G401 (cell line): ENCODE data around the gene DCAKD. TPM values are rescaled to one million over a fixed set of nuclear protein-coding genes. Genes with fewer than 3 reads are reported as not detected.
A peak's percentile ranks its signal among the peaks of the same experiment; 100 is the strongest.

ENCODE experiments used
- DNase-seq: peaks from one replicate; pipeline ENCODE4 v3.0.0-alpha.2; 2015; ENCODE audit warnings: low spot score
- in situ Hi-C: cut with HindIII; loops from 2 replicates; pipeline ENCODE4 v1.10.0; 2016; ENCODE audit warnings: low sequenced_read_pairs, mixed read lengths
- total RNA-seq: library from RNA; depleted of rRNA; stranded (reverse); fragments of >200 nt; shearing (Covaris generic); gene quantifications from 2 replicates; pipeline ENCODE4 v1.2.3, GENCODE V29; 2014; rRNA removed

The DCAKD gene, protein sequence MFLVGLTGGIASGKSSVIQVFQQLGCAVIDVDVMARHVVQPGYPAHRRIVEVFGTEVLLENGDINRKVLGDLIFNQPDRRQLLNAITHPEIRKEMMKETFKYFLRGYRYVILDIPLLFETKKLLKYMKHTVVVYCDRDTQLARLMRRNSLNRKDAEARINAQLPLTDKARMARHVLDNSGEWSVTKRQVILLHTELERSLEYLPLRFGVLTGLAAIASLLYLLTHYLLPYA
- total RNA-seq = 73.9 and 80.9 TPM in 2 replicates

GRCh38 chr17:45051060-45051719, at the start of gene DCAKD:
DCAKD (minus strand) TSS chr17:45051632; CDS start chr17:45034885, 16,747 bp downstream.
- in situ Hi-C loops = no loop called here
- peak; percentile 95 for DNase-seq

- peak; percentile 96 for DNase-seq
- in situ Hi-C loops = no loop called here
These were observed 47.6 kb upstream of the DCAKD start for GRCh38 chr17:45098869-45099616.

DNA sequence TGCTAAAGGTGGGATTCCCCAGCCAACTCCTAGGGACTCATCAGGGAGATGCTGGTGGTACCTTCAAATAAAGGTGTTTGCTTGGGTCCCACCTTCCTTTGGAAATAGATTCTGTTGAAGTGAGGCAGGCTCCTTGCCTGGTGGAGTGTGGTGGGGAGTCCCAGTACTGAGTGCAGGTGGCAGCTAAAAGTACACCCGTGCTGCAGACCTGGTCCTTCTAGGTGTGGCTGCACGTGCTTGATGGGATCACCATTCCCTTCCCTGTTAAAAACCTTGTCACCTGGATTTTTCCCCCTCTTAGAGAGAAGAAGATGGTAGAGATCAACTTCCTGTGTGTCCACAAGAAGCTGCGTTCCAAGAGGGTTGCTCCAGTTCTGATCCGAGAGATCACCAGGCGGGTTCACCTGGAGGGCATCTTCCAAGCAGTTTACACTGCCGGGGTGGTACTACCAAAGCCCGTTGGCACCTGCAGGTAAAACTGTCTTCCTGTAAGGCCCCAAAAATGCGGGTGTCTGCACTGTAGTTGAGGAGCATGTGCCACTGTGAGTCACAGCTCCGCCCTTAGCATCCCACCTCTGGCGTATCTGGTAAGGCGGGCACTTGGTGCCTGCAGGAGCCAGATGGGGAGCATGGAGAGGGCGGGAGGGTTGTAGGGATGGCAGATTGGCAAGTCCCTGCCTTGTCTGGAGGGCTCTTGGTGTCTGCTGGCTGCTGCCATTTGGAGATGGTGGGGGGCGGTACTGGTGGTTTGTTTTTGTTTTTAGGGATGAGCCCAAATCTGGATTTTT, 46.8 kb upstream of the DCAKD start:
- in situ Hi-C loops = no loop called here
- DNase-seq = no peak

- in situ Hi-C loops = no loop called here
- no peak for DNase-seq
These were observed 45.5 kb upstream of the DCAKD start for GRCh38 chr17:45096926-45097325.

DNA sequence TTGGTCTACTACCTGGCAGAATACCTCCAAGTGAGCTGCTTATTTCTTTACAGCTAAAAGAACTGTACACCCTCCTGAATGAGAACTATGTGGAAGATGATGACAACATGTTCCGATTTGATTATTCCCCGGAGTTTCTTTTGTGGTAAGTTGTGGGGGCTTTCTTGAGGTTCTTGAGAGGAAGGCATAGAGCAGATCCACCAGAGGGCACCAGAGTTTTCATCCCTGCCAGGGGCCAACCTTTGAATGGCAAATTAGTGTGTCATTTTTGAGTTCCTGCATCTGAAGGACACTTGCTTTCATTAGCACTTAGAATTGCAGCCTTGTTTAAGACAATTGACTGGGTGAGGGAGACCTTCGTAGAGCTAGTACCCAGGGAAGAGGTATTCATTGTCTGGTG, 44.7 kb upstream of the DCAKD start:
- in situ Hi-C loops = no loop called here
- peak; percentile 32 for DNase-seq

GRCh38 chr17:45093444-45094110, 42.1 kb upstream of the DCAKD start:
- in situ Hi-C loops = no loop called here
- DNase-seq = peak; percentile 41

DNA sequence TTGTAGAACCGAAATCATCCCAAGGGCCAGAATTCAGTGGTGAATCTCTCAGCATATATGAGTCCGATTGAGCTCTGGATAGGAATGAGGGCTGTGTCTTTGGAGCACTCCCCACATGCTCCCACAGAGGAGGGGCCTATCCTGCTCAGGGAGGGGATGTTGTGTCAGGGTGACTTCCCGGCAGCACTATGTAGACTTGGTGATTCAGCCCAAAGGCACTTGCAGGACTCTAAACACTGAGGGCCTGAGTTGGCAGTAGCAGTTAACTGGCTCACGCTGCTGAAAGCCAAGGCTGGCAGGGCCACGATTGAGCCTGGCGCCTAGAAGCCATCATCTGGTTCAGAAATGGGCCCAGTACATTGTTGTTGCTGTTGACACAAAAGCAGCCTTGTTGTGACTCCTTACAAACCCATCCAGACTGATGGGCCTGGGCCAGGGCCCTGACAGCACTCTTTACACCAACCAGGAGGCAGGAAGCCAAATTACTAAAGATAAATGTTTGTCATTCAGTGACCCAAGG, 41.5 kb upstream of the DCAKD start:
- peak; percentile 66 for DNase-seq

DNA sequence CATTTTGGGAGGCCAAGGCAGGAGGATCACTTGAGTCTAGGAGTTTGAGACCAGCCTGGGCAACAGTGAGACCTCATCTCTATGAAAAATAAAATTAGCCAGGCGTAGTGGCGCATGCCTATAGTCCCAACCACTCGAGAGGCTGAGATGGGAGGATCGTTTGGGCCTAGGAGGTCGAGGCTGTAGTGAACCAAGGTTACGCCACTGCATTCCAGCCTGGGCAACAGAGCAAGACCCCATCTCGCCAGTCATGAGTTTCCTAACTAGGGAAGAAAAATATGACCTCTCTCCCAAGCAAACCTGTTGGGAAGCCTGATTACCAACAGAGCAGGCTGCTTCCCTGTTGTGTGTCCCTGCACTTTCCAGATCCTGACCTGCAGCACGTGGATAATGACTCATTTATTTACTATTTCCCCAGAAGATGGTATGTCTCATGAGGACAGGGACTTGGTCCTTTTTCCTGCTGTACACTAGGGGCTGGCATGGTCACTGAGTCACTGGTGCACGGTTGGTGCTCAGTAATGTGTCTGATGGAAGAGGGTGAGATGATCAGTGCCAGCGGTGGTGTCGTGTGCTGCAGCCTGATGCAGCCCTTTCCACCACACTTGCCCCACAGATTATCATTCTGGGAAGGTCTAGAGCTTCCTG, 40.5 kb upstream of the DCAKD start:
- in situ Hi-C loops = no loop called here
- DNase-seq = no peak

More for the DNA sequence above, 41.5 kb upstream of the DCAKD start:
- in situ Hi-C loops = no loop called here

DNA sequence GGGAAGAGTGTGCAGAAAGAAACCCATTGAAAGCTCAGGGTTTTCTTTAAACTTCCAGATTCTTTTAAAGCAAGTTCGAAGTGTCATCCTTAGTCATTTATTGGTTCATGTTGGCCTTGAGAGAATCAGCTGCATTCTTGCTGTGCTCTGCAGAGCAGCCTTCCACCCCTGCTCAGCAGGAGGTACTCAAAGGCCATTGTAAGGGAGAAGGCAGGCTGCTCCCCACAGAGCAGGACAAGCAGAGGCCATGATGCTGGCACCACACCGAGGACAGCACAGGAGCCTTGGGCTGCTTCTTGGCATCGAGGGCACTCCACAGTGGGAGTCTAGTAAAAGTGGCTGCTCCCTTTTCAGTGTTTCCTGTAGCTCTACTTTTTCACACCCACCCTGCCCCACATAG, 39.3 kb upstream of the DCAKD start:
- in situ Hi-C loops = no loop called here
- DNase-seq = no peak

GRCh38 chr17:45088741-45089140, 37.3 kb upstream of the DCAKD start:
- no peak for DNase-seq
- in situ Hi-C loops = no loop called here

DNA sequence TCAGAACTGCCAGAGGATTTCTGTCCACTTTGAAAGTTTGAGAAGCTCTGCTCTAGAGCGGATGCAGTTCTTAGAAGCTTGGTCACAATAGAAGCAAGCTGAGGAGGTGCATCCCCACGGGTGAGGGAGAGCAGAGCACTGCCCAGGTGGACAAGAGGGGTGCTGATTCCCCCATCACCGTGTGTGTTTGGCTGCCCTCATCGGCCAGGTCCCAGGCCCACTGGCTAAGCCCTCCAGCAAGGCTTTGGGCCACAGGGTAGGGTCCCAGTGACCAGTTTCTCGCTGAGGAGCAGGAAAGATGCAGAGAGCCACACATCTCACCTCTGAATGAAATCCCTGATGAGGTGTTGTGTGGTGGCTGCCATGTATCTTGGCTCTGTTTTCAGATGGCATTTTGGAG, 36.5 kb upstream of the DCAKD start:
- in situ Hi-C loops = no loop called here
- DNase-seq = no peak

GRCh38 chr17:45087504-45087975, 36.1 kb upstream of the DCAKD start:
- in situ Hi-C loops = no loop called here
- DNase-seq = no peak

- in situ Hi-C loops = no loop called here
- DNase-seq = no peak
These were observed 35.6 kb upstream of the DCAKD start for GRCh38 chr17:45086865-45087503.

DNA sequence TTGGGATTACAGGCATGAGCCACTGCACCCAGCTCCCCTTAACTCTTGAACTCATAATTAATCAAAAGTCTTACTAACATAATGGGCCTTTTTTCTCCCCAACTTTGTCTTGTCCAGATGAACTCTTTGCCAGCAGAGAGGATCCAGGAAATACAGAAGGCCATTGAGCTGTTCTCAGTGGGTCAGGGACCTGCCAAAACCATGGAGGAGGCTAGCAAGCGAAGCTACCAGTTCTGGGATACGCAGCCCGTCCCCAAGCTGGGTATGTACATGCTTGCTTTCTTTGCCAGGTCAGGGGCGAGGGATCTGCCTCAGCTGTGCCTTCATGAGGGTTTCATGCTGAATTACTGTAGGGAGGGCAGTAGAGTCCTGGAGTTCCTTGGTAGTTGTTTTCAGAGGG, 35.0 kb upstream of the DCAKD start:
- DNase-seq = no peak
- in situ Hi-C loops = no loop called here

DNA sequence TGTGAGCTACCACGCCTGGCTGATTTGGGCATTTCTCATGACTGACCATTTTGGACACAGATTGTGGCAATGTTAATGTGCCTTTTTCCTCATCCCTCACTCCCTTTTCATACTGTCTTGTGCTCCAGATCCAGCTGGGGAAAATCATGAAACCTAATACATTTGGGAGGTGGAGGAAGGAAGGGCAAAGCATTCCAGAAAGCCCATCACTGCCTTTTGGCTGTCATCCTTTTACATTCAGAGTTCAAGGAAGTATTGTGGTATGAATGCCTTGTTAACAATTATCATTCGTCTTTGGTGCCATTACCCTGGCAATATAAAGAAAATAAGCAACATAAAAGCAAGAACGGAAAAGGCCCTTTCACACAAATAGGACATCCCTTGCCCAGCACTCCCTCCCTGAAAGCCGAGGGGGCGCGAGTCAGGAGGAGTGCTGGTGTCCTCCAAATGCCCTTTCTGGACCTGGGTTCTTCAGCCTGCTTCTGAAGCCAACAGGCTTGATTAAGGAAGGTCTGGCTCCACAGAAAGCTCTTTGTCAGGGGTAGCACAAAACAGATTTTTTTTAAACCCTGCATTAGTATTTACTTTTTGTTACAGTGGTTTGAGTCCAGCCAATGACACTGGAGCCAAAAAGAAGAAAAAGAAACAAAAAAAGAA, 29.7 kb upstream of the DCAKD start:
- in situ Hi-C loops = no loop called here
- no peak for DNase-seq

DNA sequence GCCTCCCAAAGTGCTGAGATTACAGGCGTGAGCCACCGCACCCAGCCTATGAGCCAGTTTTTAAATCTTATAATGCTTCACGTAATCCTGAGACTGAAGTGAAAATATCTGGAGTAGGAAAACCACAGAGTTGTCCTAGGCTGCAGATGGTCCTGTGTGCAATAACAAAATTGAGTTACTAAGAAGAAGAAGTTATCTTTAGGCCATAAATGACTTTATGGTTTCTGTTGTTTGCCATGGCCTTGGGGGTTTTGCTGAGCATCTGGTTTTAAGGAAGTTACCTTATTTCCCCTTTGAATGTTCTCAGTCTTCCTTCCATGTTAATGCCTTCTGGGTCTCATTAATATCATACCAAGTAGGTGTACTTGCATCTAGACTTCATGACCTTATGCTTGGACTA, 26.2 kb upstream of the DCAKD start:
- no peak for DNase-seq
- in situ Hi-C loops = no loop called here

- DNase-seq = no peak
- in situ Hi-C loops = no loop called here
These were observed 22.1 kb upstream of the DCAKD start for GRCh38 chr17:45073414-45074070.
